HG03196 (cell line): ENCODE data around the gene RIPOR1.

ENCODE experiments used
- ATAC-seq: cut with Tn5 transposase; IDR thresholded peaks from one replicate; pipeline ENCODE4 v1.9.1; 2021; ENCODE audit not compliant: unreplicated experiment

Gene RIPOR1

GRCh38 chr16:67594956-67595355, 66.3 kb downstream of the RIPOR1 start:
- ATAC-seq, result no peak
